Sigmoid colon (tissue), 7 donors: Measurements from ENCODE around the gene NACC2. TPM values are rescaled to one million over a fixed set of nuclear protein-coding genes. Genes with fewer than 3 reads are reported as not detected.
A peak's percentile ranks its signal among the peaks of the same experiment; 100 is the strongest.

Experiments used
- DNase-seq: peaks from one replicate; pipeline ENCODE4 v3.0.0-alpha.2; 2019
- H3K27ac ChIP-seq, 4 donors: fragments of 200-600 bp; sonication (generic); one replicate each; pipeline ENCODE4 v1.5.1; 2016 to 2019; ENCODE audit warnings: mild to moderate bottlenecking in 1 of 4
- H3K27me3 ChIP-seq, 3 donors: fragments of 200-600 bp; sonication (generic); one replicate each; pipeline ENCODE4 v1.5.1; 2019; ENCODE audit warnings: mild to moderate bottlenecking in 1 of 3
- H3K36me3 ChIP-seq, 4 donors: fragments of 200-600 bp; sonication (generic); one replicate each; pipeline ENCODE4 v1.5.1; 2016 to 2019
- H3K4me1 ChIP-seq, 4 donors: fragments of 200-600 bp; sonication (generic); one replicate each; pipeline ENCODE4 v1.5.1; 2017 to 2019
- H3K4me3 ChIP-seq, 4 donors: fragments of 200-600 bp; sonication (generic); one replicate each; pipeline ENCODE4 v1.5.1; 2017 to 2019; ENCODE audit warnings: mild to moderate bottlenecking in 2 of 4, moderate library complexity in 1 of 4
- H3K9me3 ChIP-seq, 4 donors: fragments of 200-600 bp in 3 of 4; sonication (generic) in 3 of 4; one replicate each; pipeline versions ENCODE4 v1.5.1 to v1.6.1; 2013 to 2019
- EP300 ChIP-seq, 4 donors: sonication (generic); formaldehyde crosslinking; IDR thresholded peaks; one replicate each; pipeline ENCODE4 v1.6.1; 2017; ENCODE audit warnings: antibody characterized with exemption in 4 of 4
- POLR2A ChIP-seq, 2 donors: fragments of 450-650 bp; IDR thresholded peaks; one replicate each; pipeline ENCODE4 v1.6.1; 2016; ENCODE audit warnings: antibody characterized with exemption in 2 of 2, mild to moderate bottlenecking in 2 of 2, moderate library complexity in 2 of 2
- POLR2AphosphoS5 ChIP-seq, 4 donors: sonication (generic); formaldehyde crosslinking; IDR thresholded peaks; one replicate each; pipeline ENCODE4 v1.6.1; 2017; ENCODE audit warnings: antibody characterized with exemption in 4 of 4
- WGBS, 2 donors: extraction: QIAGEN DNeasy Blood & Tissue Kit; methylation state at CpG; one replicate each; pipeline ENCODE4 v1.1.7; 2013; 5-methylcytosine and 5-hydroxymethylcytosine counted together
- intact Hi-C: fragments of 100-400 bp; cut with DNase I; formaldehyde crosslinking; loops from one replicate; pipeline ENCODE4 v1.15.1; 2023
- polyA plus RNA-seq, 3 donors: library from polyadenylated mRNA; stranded (reverse); fragments of 200-250 nt; gene quantifications; one replicate each; pipeline ENCODE4 v1.2.3, GENCODE V29; 2013
- total RNA-seq, 4 donors: library from RNA; depleted of rRNA; stranded (reverse); fragments of >200 nt; gene quantifications; one replicate each; pipeline ENCODE4 v1.1.0, GENCODE V29; 2016
- TF ChIP-seq, protein P1 (sequence below), 4 experiments: fragments of 450-650 bp in 3 of 4; fragments of 200-600 bp in 1 of 4; IDR thresholded peaks; one replicate each; pipeline ENCODE4 v1.5.1; 2016 to 2019; ENCODE audit warnings: antibody characterized with exemption in 4 of 4, mild to moderate bottlenecking in 3 of 4, moderate library complexity in 2 of 4
- donor health status: healthy with polysubstance abuse.
- donor health status: Bipolar disorder and iron deficiency.
- donor health status: healthy.

NACC2 gene
- total and polyA plus RNA-seq, 7 donors: 3.6 to 80.0 (median 41.6) TPM

- no peak for TF ChIP-seq POLR2AphosphoS5 (IDR thresholded peaks at IDR 0.05)
- TF ChIP-seq, protein P1, sequence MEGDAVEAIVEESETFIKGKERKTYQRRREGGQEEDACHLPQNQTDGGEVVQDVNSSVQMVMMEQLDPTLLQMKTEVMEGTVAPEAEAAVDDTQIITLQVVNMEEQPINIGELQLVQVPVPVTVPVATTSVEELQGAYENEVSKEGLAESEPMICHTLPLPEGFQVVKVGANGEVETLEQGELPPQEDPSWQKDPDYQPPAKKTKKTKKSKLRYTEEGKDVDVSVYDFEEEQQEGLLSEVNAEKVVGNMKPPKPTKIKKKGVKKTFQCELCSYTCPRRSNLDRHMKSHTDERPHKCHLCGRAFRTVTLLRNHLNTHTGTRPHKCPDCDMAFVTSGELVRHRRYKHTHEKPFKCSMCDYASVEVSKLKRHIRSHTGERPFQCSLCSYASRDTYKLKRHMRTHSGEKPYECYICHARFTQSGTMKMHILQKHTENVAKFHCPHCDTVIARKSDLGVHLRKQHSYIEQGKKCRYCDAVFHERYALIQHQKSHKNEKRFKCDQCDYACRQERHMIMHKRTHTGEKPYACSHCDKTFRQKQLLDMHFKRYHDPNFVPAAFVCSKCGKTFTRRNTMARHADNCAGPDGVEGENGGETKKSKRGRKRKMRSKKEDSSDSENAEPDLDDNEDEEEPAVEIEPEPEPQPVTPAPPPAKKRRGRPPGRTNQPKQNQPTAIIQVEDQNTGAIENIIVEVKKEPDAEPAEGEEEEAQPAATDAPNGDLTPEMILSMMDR (IDR thresholded peaks at IDR 0.05): no peak
- TF ChIP-seq POLR2A (IDR thresholded peaks at IDR 0.05): no peak
- TF ChIP-seq EP300 (IDR thresholded peaks at IDR 0.05): no peak
- peak; percentile 74 for DNase-seq
- H3K27me3 ChIP-seq: no peaks in the 10 kb centered on the region
- WGBS, 2 donors: 8 to 45% methylated on average over 15 of the region's 15 CpGs
- peaks cover 0 to 98% (median 94%) of the 10 kb centered on the region in 4 donors for H3K4me1 ChIP-seq
- H3K9me3 ChIP-seq: no peaks in the 10 kb centered on the region
- peak overlapping the region; percentile 83 to 90 (median 88) for H3K27ac ChIP-seq
- peaks cover 0 to 28% (median 17%) of the 10 kb centered on the region in 4 donors for H3K36me3 ChIP-seq
- intact Hi-C loops: loop anchor here (2.0 to 5.0 kb wide), 3 partner anchors 35 to 66 kb away; partner anchors contain the start of gene TMEM250
- peak overlapping the region in 3 of 4 donors; percentile 51 to 57 (median 56) for H3K4me3 ChIP-seq
These were observed 42.6 kb downstream of the NACC2 start for GRCh38 chr9:136052472-136052880.

GRCh38 chr9:136051837-136052471 lies 43.1 kb downstream of the NACC2 start:
- H3K27me3 ChIP-seq: no peaks in the 10 kb centered on the region
- peak; percentile 89 for DNase-seq
- peak overlapping the region; percentile 21 to 57 (median 54) for H3K4me3 ChIP-seq
- TF ChIP-seq EP300 (IDR thresholded peaks at IDR 0.05) (peak in 2 of 4 donors; percentile 6 to 43), POLR2AphosphoS5 (IDR thresholded peaks at IDR 0.05) (peak; percentile 13 to 69 (median 64))
- TF ChIP-seq, protein P1 (IDR thresholded peaks at IDR 0.05): no peak
- peaks cover 0 to 34% (median 20%) of the 10 kb centered on the region in 4 donors for H3K36me3 ChIP-seq
- no peaks in the 10 kb centered on the region for H3K9me3 ChIP-seq
- intact Hi-C loops: loop anchor here (2.0 to 5.0 kb wide), 3 partner anchors 35 to 67 kb away; partner anchors contain the start of gene TMEM250
- peak overlapping the region; percentile 83 to 90 (median 88) for H3K27ac ChIP-seq
- peaks cover 0 to 98% (median 94%) of the 10 kb centered on the region in 4 donors for H3K4me1 ChIP-seq
- 0 to 3% methylated on average over 30 to 31 of the region's 31 CpGs for WGBS, 2 donors

DNA sequence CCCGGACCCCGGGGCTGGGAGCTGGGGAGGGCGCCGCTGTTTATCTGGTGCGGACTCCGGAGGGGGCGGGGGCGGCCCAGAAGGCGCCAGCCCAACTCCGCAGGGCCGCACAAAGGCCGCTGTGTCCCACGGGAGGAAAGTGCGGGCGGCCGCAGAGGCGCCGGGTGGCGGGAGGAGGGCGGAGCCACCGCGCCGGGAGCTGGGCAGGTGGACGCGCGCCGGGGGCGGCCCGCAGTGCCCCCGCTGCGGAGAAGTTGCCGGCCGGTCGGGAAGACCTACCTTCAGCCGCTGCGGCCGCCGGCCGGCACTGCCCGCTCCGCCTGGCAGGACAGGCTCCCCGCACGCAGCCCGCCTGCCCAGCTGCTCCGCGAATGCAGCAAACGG lies 43.6 kb downstream of the NACC2 start:
- 0 to 1% methylated on average over 47 of the region's 47 CpGs for WGBS, 2 donors
- peak overlapping the region; percentile 35 to 57 (median 54) for H3K4me3 ChIP-seq
- peaks cover 0 to 97% (median 93%) of the 10 kb centered on the region in 4 donors for H3K4me1 ChIP-seq
- intact Hi-C loops: loop anchor here (5.0 kb wide), 2 partner anchors 36 to 39 kb away; no protein-coding TSS in a partner anchor
- H3K9me3 ChIP-seq: no peaks in the 10 kb centered on the region
- peaks cover 0 to 39% (median 20%) of the 10 kb centered on the region in 4 donors for H3K36me3 ChIP-seq
- TF ChIP-seq EP300 (IDR thresholded peaks at IDR 0.05) (no peak), POLR2AphosphoS5 (IDR thresholded peaks at IDR 0.05) (no peak), POLR2A (IDR thresholded peaks at IDR 0.05) (no peak)
- TF ChIP-seq, protein P1 (IDR thresholded peaks at IDR 0.05): no peak
- no peak for DNase-seq
- no peaks in the 10 kb centered on the region for H3K27me3 ChIP-seq
- H3K27ac ChIP-seq: peak overlapping the region; percentile 83 to 90 (median 88)

DNA sequence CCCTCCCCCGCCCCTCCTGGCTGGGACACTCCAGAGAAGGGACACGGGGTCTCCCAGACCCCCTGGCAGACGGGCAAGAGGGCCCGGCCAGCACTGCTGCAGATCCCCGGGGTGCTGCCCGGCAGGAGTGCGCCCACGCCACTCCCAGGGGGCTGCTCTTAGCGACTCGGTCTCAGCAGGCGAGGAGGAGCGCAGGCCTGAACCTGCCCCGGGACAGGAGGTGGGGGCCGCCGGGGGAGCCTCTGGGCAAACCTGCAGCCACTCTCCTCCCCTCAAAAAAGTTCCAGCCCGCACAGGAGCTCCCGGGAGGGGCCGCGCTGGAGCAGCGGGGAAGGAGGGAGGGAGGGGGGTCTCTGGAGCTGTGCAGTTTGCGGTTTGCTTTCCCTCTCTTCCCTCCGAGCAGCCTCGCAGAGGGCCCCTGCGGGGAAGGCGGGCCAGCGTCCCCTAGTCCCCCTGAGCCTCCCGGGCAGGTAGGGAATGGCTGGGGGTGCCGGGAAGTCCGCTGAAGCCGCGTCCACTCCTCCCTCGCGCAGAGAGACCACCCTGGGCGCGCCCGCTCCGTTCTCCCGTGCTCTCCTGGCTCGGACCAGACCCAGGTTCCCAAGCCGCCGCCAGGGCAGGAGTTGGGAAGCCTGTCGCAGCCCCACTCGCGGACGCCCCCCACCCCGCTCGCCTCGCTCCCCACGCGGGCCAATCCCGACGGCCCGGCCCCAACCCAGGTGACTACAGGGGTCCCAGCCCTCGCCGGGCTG lies 44.2 kb downstream of the NACC2 start:
- Histone ChIP-seq H3K27me3 (no peaks in the 10 kb centered on the region), H3K4me1 (peaks cover 0 to 97% (median 92%) of the 10 kb centered on the region in 4 donors), H3K36me3 (peaks cover 0 to 44% (median 20%) of the 10 kb centered on the region in 4 donors), H3K27ac (peak overlapping the region; percentile 83 to 90 (median 88)), H3K9me3 (no peaks in the 10 kb centered on the region), H3K4me3 (peak overlapping the region; percentile 35 to 57 (median 54))
- TF ChIP-seq, protein P1 (IDR thresholded peaks at IDR 0.05): no peak
- TF ChIP-seq POLR2AphosphoS5 (IDR thresholded peaks at IDR 0.05): no peak
- TF ChIP-seq POLR2A (IDR thresholded peaks at IDR 0.05): no peak
- TF ChIP-seq EP300 (IDR thresholded peaks at IDR 0.05): no peak
- 8 to 12% methylated on average over 55 of the region's 55 CpGs for WGBS, 2 donors
- intact Hi-C loops: loop anchor here (5.0 kb wide), 2 partner anchors 36 to 39 kb away; no protein-coding TSS in a partner anchor
- DNase-seq: peak; percentile 60
